ENCODE results near the gene JPH4.

The JPH4 gene

DNA sequence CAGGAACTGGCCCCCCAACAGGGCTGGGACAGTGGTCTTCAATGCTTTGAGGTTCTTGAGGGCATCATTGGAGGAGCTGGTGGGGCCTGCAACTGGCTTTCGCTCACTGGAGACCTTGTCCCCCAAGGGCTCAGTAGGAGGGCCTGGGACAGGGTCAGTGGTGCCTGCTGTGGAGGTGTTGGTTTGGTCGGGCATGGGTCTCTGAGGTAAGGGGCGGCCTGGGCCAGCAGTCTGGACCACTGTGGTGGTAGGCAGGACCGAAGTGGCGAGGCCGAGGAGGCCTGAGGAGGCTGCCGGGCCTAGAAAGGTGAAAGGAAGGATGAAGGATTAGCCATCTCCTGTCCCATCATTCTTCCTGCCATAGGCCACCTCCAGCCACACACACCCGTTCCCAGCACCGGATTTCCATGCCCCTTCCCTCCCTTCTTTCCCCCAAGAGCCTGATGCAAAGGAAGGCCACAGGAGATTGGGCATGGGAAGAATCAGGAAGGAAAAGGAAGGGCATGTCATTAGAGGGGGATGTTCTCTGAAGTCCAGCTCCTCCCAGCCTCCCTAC is 55.9 kb downstream of the JPH4 start:
- no peak for DNase-seq

GRCh38 chr14:23521785-23522640 is 56.6 kb downstream of the JPH4 start:
- no peak for DNase-seq

GRCh38 chr14:23520899-23521533 is 57.6 kb downstream of the JPH4 start:
- no peak for DNase-seq

GRCh38 chr14:23518709-23519108 is 59.9 kb downstream of the JPH4 start:
- DNase-seq: no peak
